ENCODE results near the gene ADSS1.

ADSS1 gene

DNA sequence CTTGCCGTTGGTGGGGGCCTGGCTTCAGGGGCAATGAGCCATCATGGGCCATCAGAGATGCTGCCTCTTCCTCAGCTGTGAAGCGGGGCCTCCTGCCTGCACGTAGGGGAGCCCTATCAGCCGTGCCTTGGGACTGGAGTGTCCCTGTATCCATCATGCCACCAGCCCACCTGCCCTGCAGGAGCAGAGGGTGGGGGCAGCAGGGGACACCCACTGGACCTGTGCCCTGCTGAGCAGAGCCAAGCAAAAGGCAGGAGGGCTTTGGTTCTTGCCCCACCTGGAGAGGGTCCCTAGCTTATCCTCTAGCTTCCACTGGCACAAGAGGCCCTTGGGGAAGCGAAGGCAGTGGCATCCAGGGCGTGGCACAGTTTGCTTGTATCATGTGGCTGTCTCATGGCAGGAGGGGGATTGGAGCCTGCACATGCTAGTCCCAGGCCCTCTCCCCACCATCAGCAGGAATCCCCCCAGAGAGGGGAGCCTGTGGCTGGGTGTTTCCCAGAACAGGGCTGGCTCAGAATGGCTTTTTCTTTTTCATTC, 10.1 kb downstream of the ADSS1 start:
- DNase-seq (ENCODE audit: low spot score): no peak

GRCh38 chr14:104734601-104734990, 10.6 kb downstream of the ADSS1 start:
- DNase-seq (ENCODE audit: low spot score): no peak

DNA sequence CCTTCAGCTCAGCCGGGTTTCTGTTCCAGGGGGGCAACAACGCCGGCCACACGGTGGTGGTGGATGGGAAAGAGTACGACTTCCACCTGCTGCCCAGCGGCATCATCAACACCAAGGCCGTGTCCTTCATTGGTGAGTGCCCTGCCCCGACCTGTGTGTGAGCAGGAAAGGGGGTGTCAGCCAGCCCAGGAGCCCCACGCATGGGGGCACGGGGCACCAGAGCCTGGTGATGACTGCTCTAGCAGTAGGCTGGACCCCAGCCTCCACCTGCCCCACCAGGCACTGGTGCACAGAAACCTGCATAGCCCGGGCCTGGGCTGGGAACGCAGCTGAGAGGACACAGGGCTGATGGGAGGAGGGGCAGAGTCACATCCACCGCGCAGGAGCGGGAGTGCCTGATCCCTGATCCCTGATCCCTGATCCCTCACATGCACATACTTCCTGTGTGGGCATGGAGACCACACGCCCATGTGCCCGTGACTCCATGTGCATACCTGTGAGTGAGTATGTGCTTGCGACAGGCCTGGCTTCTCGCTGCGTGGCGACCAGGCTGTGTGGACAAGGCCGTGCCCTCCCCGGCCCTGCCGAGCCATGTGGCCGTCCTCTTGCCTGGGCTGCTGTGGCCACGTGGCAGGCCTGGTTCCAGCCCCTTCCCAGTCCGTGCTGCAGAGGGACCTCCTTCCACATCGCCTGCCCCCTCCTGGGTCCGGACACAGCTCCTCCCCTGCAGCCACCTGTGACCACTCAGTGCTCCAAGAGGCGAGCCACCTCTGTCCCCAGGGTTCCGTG, 11.2 kb downstream of the ADSS1 start:
- DNase-seq (ENCODE audit: low spot score): peak; percentile 11

DNA sequence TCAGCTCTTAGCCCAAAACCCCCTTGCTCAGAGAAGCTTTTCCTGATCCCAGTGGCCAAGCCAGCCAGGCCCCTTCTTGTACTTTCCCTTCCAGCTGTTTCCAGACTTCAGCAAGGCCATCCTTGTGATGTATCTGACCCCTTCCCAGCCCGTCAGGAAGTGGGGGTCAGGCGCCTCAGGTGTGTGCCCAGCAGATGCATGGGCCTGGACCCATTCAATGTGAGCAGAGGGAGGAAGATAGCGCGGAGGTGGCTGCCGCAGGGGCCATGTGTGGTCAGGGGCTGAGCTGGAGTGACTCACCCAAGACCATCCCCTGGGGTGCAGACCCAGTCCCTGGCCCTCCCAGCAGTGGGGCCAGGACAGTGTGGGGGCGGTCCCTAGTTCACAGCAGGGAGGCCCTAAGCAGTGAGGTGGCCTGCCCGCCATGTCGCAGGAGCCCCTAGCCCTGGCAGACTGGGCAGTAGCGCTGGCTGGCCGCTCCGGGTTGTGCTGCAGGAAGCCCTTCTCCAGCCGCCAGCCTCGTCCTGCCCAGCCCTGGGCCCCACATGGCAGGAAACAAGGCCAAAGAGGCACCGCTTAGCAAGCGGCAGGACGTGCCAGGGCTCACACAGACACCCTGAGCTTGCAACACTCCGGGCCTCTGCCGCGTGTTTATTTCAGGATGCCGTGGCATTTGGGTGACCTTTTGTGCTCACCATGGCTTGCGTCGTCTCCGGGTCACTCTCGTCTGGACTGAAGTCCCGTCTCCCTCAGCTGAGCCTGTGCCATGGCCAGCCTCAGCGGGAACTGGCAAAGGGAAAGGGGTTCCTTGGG, 12.0 kb downstream of the ADSS1 start:
- DNase-seq (ENCODE audit: low spot score): peak; percentile 86

DNA sequence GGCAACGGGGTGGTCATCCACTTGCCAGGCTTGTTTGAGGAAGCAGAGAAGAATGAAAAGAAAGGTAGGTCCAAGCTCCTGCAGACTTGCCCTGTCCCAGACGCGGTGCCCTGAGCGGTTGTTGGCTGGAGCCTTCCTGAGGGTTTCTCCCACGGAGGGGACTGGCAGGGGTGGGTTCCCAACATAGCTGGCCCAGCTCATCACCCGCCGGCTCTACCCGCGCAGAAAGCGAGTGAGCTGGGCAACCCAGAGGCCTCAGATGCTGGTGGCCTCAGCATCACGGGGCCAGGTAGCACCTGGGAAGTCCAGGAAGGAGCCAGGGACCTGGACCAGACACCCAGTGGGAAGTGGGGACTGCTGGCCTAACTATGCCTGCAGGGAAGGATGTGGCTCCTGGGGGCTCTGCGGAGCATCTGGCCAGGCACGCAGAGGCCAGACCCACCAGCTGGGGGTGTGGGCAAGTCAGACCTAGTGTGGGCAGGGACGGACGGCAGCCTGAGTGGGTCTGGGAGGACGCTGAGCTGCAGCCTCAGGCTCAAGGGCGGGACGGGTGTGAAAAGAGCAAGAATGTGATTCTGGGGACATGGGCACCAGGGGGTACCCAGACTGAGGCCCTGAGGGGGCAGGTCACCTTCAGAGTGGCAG, 14.5 kb downstream of the ADSS1 start:
- no peak for DNase-seq (ENCODE audit: low spot score)

GRCh38 chr14:104739026-104739425, 15.0 kb downstream of the ADSS1 start:
- no peak for DNase-seq (ENCODE audit: low spot score)

GRCh38 chr14:104739546-104740516, 15.8 kb downstream of the ADSS1 start:
- DNase-seq (ENCODE audit: low spot score): no peak

- no peak for DNase-seq (ENCODE audit: low spot score)
Observed at GRCh38 chr14:104741108-104741802, 17.2 kb downstream of the ADSS1 start.

- no peak for DNase-seq (ENCODE audit: low spot score)
Observed at GRCh38 chr14:104741803-104742251, 17.8 kb downstream of the ADSS1 start.

DNA sequence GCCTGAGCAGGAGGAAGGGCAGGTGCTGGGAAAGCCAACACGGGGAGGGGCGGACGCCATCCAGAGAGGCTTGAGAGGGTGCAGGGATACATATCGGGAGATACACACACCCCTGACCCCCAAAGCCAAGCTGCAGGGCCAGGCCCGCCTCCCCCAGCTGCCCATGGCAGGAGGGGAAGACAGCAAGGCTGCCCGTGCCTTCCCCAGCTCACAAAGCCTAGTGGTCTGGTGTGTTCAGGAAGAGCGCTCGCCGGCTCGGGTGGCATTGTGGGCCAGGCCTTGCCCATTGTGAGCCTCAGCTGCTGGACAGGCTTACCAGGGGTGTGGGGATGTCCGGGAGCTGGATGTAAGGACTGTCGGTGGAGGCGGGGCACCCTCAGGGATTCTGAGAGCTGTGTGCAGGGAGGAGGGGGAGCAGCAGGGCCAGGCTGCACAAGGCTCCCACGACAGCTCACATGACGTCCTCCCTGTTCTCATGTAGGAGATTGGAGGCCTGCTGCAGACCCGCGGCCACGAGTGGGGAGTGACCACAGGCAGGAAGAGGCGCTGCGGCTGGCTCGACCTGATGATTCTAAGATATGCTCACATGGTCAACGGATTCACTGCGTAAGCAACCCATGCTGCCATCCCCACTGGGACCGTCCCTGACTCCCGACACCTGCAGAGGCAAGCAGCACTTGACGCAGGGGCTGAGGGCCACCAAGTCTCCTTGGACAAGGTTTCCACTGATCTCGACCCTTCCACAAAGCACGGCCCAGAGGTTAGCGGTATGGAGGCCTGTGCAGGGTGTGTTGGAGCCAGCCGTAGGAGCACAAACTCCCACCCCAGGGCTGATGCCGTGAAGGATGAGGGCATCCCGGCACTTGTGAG, 18.8 kb downstream of the ADSS1 start:
- DNase-seq (ENCODE audit: low spot score): no peak

DNA sequence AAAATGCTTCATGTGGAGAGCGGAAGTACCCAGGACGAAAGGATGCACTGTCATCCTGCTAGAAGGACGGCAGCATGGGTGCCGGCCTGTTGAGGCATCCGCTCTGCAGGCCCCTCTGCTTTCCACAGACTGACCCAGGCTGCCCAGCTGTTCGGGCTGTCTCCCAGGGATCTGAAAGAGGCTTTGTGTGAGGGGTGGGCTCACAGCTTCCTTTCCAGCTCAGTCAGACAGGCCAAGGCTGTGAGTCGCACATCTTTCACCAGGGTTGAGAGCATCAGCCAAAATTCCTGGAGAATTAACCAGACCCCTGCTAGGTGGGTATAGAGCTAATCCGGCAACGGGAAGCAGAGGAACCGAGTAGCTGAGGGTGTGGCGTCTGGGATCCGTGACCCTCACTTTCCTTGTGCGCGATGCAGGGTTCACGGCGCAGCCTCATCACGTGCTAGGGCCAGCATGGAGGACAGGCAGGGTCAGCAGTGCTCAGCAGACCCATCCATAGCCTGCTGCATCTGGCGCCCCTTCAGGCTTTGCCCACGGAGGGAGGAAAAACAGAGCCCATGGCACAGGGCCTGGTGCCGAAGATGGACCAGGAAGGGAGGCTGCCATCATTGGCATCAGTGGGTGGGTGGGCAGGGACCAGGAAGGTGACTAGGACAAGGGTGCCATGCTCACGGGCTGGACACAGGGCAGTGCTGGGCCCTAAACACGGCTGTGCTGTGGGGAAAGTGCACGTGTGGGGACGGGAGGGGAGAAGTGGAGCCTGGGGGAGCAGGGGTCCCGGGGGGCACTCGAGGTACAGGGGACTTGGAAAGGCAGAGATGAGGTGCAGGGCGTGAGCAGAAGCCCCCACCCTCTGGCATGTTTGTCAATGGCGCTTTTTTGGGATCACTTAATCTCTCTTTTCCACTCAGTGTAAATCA, 19.7 kb downstream of the ADSS1 start:
- peak; percentile 62 for DNase-seq (ENCODE audit: low spot score)

GRCh38 chr14:104744484-104744883, 20.5 kb downstream of the ADSS1 start:
- no peak for DNase-seq (ENCODE audit: low spot score)

GRCh38 chr14:104745431-104745830, 21.4 kb downstream of the ADSS1 start:
- no peak for DNase-seq (ENCODE audit: low spot score)

DNA sequence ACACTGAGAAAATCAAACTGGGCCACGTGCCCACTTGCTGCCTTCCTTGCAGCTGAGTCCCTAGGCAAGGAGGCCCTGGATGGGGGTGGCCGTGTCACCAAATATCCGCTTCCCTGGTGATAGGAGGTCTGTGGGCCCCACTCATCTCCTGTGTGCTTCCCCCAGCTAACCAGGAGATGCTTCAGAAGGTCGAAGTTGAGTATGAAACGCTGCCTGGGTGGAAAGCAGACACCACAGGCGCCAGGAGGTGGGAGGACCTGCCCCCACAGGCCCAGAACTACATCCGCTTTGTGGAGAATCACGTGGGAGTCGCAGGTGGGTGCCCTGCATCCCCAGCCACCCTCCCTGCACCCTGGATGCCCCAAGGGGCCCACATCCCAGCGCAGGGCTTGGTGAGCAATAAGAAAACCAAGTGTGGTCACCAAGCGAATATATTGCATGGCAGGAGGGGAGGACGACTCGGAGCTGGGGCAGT, 22.1 kb downstream of the ADSS1 start:
- no peak for DNase-seq (ENCODE audit: low spot score)

GRCh38 chr14:104746934-104747481, 23.0 kb downstream of the ADSS1 start:
- DNase-seq (ENCODE audit: low spot score): peak; percentile 84

- no peak for DNase-seq (ENCODE audit: low spot score)
Observed at GRCh38 chr14:104747876-104748275, 23.8 kb downstream of the ADSS1 start.

- DNase-seq (ENCODE audit: low spot score): peak; percentile 74
Observed at GRCh38 chr14:104749111-104749649, 25.2 kb downstream of the ADSS1 start.

Measured in AG08396 (cell line).